Neural cell (in vitro differentiated cells): ENCODE data around the gene CWC27. TPM values are rescaled to one million over a fixed set of nuclear protein-coding genes. Genes with fewer than 3 reads are reported as not detected.

Source experiments
- H2AFZ ChIP-seq: fragments of 200-600, 300-800 bp; sonication (generic), shearing (Covaris generic); 2 replicates; pipeline ENCODE4 v1.6.0; 2014; ENCODE audit warnings: low read depth, mild to moderate bottlenecking, antibody characterized with exemption, low read length, moderate library complexity
- H3F3A ChIP-seq: fragments of 200-600 bp; shearing (Covaris generic); 2 replicates; pipeline ENCODE4 v1.6.1; 2016; ENCODE audit warnings: mild to moderate bottlenecking, moderate library complexity, mixed read lengths, antibody characterized with exemption, low read length; ENCODE audit not compliant: insufficient read depth, poor library complexity, severe bottlenecking
- H3K27ac ChIP-seq: fragments of 200-600, 300-800 bp; sonication (generic), shearing (Covaris generic); 2 replicates; pipeline ENCODE4 v1.5.1; 2014; ENCODE audit warnings: mild to moderate bottlenecking, low read length, moderate library complexity
- H3K27me3 ChIP-seq: fragments of 300-800, 200-600 bp; sonication (generic), shearing (Covaris generic); 2 replicates; pipeline ENCODE4 v1.6.0; 2014; ENCODE audit warnings: mild to moderate bottlenecking, low read depth, low read length, moderate library complexity; ENCODE audit not compliant: insufficient read depth
- H3K36me3 ChIP-seq: fragments of 300-800, 200-600 bp; sonication (generic), shearing (Covaris generic); 2 replicates; pipeline ENCODE4 v1.5.1; 2014; ENCODE audit warnings: mild to moderate bottlenecking, antibody characterized with exemption, low read length, moderate library complexity; ENCODE audit not compliant: insufficient read depth
- H3K4me2 ChIP-seq: fragments of 300-800, 200-600 bp; sonication (generic), shearing (Covaris generic); 2 replicates; pipeline ENCODE4 v1.6.0; 2014; ENCODE audit warnings: mild to moderate bottlenecking, low read length
- H3K4me3 ChIP-seq: fragments of 300-800, 200-600 bp; sonication (generic), shearing (Covaris generic); 2 replicates; pipeline ENCODE4 v1.5.1; 2014; ENCODE audit warnings: mild to moderate bottlenecking, low read length, moderate library complexity
- H3K79me2 ChIP-seq: fragments of 200-600 bp; shearing (Covaris generic); replicated peaks from 2 replicates; pipeline ENCODE4 v1.6.0; 2014; ENCODE audit warnings: mild to moderate bottlenecking, low read length, moderate library complexity; ENCODE audit not compliant: insufficient read depth
- H3K9ac ChIP-seq: fragments of 300-800, 200-600 bp; sonication (generic), shearing (Covaris generic); 2 replicates; pipeline ENCODE4 v1.6.1; 2016; ENCODE audit warnings: mild to moderate bottlenecking, low read length, mixed read lengths
- H3K9me2 ChIP-seq: fragments of 200-600 bp; shearing (Covaris generic); 2 replicates; pipeline ENCODE4 v1.6.1; 2016; ENCODE audit warnings: mild to moderate bottlenecking, low read length, mixed read lengths; ENCODE audit not compliant: insufficient read depth
- H3K9me3 ChIP-seq: fragments of 200-600, 300-800 bp; sonication (generic), shearing (Covaris generic); 2 replicates; pipeline ENCODE4 v1.6.1; 2016; ENCODE audit warnings: mild to moderate bottlenecking, mixed run types, low read length, moderate library complexity, mixed read lengths
- H4K20me1 ChIP-seq: fragments of 200-600 bp; shearing (Covaris generic); 2 replicates; pipeline ENCODE4 v1.6.1; 2016; ENCODE audit warnings: mild to moderate bottlenecking, mixed run types; ENCODE audit not compliant: insufficient read depth
- EP300 ChIP-seq: fragments of 450-650 bp; conservative IDR thresholded peaks from 2 replicates; pipeline ENCODE4 v1.6.1; 2014; ENCODE audit warnings: antibody characterized with exemption, mild to moderate bottlenecking, moderate library complexity; ENCODE audit not compliant: poor library complexity, severe bottlenecking
- EZH2 ChIP-seq: fragments of 200-600, 300-800 bp; shearing (Covaris generic), sonication (generic); IDR thresholded peaks from 2 replicates; pipeline ENCODE4 v1.6.1; 2014; ENCODE audit warnings: antibody characterized with exemption, low read length, borderline replicate concordance, mild to moderate bottlenecking; ENCODE audit not compliant: insufficient read depth, poor library complexity, severe bottlenecking
- MXI1 ChIP-seq: fragments of 450-650 bp; conservative IDR thresholded peaks from 2 replicates; pipeline ENCODE4 v1.6.1; 2014; ENCODE audit warnings: antibody characterized with exemption, mild to moderate bottlenecking; ENCODE audit not compliant: poor library complexity, severe bottlenecking
- POLR2AphosphoS5 ChIP-seq: IDR thresholded peaks from 2 replicates; pipeline ENCODE4 v1.6.1; 2012
- RAD21 ChIP-seq: fragments of 450-650 bp; conservative IDR thresholded peaks from 2 replicates; pipeline ENCODE4 v1.6.1; 2014; ENCODE audit warnings: antibody characterized with exemption, mild to moderate bottlenecking, moderate library complexity
- SMC3 ChIP-seq: fragments of 450-650 bp; conservative IDR thresholded peaks from 2 replicates; pipeline ENCODE4 v1.6.1; 2014; ENCODE audit warnings: antibody characterized with exemption, mild to moderate bottlenecking, moderate library complexity; ENCODE audit not compliant: poor library complexity
- TAF1 ChIP-seq: IDR thresholded peaks from 2 replicates; pipeline ENCODE4 v1.6.1; 2012; ENCODE audit warnings: low read depth
- polyA plus RNA-seq: library from polyadenylated mRNA; depleted of rRNA; stranded (reverse); fragments of >200 nt; gene quantifications from 2 replicates; pipeline ENCODE4 v1.2.3, GENCODE V29; 2014
- TF ChIP-seq, protein P1 (sequence below): IDR thresholded peaks from 2 replicates; pipeline ENCODE4 v1.6.1; 2012; ENCODE audit warnings: borderline replicate concordance
- TF ChIP-seq, protein P2 (sequence below): fragments of 450-650 bp; IDR thresholded peaks from 2 replicates; pipeline ENCODE4 v1.5.1; 2014; ENCODE audit warnings: antibody characterized with exemption, mild to moderate bottlenecking, moderate library complexity; ENCODE audit not compliant: poor library complexity, severe bottlenecking

The CWC27 gene
- polyA plus RNA-seq, 1 donor from 2014 or later: 26.2 TPM

DNA sequence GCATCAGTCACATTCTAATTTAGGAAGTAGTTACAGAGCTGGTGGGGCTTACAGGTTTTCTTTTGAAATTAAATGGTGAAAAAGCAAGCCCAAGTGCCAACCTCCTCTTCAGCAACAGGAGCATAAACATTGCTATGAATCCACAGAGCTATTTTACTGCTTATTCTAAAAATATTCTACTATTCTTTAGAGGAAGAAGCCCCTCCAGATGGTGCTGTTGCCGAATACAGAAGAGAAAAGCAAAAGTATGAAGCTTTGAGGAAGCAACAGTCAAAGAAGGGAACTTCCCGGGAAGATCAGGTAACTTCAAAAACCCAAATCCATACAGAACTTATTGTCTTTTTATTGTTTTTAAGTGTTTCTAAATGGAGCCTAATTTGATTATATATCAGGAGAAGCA lies 202.8 kb downstream of the CWC27 start:
- H3K4me2 ChIP-seq: no peak overlapping the region
- no peaks in the 10 kb centered on the region for H3K36me3 ChIP-seq
- H3K9me3 ChIP-seq: no peaks in the 10 kb centered on the region
- H3K27ac ChIP-seq: no peak overlapping the region
- H3K27me3 ChIP-seq: no peaks in the 10 kb centered on the region
- H3F3A ChIP-seq: no peaks in the 10 kb centered on the region
- TF ChIP-seq POLR2AphosphoS5 (no peak), EZH2 (no peak), RAD21 (no peak)
- TF ChIP-seq, protein P1, sequence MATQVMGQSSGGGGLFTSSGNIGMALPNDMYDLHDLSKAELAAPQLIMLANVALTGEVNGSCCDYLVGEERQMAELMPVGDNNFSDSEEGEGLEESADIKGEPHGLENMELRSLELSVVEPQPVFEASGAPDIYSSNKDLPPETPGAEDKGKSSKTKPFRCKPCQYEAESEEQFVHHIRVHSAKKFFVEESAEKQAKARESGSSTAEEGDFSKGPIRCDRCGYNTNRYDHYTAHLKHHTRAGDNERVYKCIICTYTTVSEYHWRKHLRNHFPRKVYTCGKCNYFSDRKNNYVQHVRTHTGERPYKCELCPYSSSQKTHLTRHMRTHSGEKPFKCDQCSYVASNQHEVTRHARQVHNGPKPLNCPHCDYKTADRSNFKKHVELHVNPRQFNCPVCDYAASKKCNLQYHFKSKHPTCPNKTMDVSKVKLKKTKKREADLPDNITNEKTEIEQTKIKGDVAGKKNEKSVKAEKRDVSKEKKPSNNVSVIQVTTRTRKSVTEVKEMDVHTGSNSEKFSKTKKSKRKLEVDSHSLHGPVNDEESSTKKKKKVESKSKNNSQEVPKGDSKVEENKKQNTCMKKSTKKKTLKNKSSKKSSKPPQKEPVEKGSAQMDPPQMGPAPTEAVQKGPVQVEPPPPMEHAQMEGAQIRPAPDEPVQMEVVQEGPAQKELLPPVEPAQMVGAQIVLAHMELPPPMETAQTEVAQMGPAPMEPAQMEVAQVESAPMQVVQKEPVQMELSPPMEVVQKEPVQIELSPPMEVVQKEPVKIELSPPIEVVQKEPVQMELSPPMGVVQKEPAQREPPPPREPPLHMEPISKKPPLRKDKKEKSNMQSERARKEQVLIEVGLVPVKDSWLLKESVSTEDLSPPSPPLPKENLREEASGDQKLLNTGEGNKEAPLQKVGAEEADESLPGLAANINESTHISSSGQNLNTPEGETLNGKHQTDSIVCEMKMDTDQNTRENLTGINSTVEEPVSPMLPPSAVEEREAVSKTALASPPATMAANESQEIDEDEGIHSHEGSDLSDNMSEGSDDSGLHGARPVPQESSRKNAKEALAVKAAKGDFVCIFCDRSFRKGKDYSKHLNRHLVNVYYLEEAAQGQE: no peak
- no peaks in the 10 kb centered on the region for H4K20me1 ChIP-seq
- H3K9me2 ChIP-seq: no peaks in the 10 kb centered on the region
- H3K4me3 ChIP-seq: no peak overlapping the region
- no peak overlapping the region for H2AFZ ChIP-seq
- H3K79me2 ChIP-seq: no peaks in the 10 kb centered on the region
- H3K9ac ChIP-seq: no peak overlapping the region

DNA sequence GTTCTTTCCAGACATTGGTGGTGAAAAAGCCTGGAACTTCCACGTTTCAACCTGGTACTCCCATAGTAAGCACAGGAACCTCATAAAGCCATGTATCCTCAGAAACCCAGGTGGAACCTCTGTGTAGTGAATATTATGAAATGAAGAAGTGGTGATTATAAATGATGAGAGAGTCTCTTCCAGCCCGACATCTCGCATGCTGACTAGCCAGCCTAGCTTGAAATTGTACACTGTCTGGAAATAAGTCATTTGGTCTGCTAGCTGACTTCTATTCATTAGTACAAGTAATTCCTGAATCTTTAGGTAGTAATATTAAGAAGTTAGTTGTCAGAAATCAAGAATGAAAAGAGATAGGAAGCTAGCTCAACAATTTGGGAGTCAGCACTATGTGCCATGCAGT lies 203.3 kb downstream of the CWC27 start:
- Histone ChIP-seq H3K27ac (no peak overlapping the region), H3K9me3 (no peaks in the 10 kb centered on the region), H2AFZ (no peak overlapping the region), H3K9ac (no peak overlapping the region), H3K27me3 (no peaks in the 10 kb centered on the region), H3K4me2 (no peak overlapping the region), H3K79me2 (no peaks in the 10 kb centered on the region), H3K4me3 (no peak overlapping the region), H3K36me3 (no peaks in the 10 kb centered on the region), H3F3A (no peaks in the 10 kb centered on the region), H4K20me1 (no peaks in the 10 kb centered on the region), H3K9me2 (no peaks in the 10 kb centered on the region)
- TF ChIP-seq EP300 (no peak), EZH2 (no peak), RAD21 (no peak), SMC3 (no peak), TAF1 (no peak), MXI1 (no peak), POLR2AphosphoS5 (no peak)
- TF ChIP-seq, protein P2, sequence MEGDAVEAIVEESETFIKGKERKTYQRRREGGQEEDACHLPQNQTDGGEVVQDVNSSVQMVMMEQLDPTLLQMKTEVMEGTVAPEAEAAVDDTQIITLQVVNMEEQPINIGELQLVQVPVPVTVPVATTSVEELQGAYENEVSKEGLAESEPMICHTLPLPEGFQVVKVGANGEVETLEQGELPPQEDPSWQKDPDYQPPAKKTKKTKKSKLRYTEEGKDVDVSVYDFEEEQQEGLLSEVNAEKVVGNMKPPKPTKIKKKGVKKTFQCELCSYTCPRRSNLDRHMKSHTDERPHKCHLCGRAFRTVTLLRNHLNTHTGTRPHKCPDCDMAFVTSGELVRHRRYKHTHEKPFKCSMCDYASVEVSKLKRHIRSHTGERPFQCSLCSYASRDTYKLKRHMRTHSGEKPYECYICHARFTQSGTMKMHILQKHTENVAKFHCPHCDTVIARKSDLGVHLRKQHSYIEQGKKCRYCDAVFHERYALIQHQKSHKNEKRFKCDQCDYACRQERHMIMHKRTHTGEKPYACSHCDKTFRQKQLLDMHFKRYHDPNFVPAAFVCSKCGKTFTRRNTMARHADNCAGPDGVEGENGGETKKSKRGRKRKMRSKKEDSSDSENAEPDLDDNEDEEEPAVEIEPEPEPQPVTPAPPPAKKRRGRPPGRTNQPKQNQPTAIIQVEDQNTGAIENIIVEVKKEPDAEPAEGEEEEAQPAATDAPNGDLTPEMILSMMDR: no peak
- TF ChIP-seq, protein P1: no peak
